HG02870 (cell line): ENCODE results near the gene ITPKC.

Source experiments
- ATAC-seq: cut with Tn5 transposase; IDR thresholded peaks from one replicate; pipeline ENCODE4 v1.9.1; 2021; ENCODE audit warnings: mild to moderate bottlenecking, moderate library complexity; ENCODE audit not compliant: unreplicated experiment

Gene ITPKC

DNA sequence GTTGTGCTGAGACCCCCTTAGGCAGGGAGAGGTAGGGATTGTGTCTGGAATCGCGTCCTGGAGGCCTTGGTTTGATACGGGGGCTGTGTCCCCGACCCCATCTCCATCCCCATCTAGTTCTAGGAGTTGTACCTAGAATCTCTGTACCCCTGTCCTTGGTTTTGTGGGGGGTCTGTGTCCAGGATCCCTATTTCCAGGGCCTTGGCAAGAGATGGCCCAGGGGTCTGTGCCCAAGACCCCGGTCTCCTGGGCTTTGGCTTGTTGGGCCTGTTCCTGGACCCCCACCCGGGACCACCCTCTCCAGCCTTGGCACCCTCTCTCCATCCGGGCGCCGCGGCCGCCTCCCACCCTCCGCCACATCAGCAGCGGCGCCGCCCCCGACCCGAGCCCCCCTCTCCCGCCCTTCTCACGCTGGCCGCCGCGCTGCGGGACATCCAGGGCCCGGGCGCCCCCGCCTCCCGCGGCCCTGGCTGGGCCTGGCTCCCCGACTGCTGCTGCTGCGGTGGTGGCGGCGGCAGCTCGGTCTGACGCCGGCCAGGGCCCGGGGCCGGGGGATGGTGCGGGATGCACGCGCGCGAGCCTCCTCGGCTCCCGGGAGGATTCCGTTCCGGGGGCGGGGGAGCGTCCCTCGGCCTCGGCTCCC, 26.7 kb upstream of the ITPKC start, which contains the start of gene NUMBL:
NUMBL (minus strand) TSS at position 602 of the 643 bp plus-strand sequence; CDS start at position 434, 168 bp downstream.
- ATAC-seq, result peak; percentile 12

DNA sequence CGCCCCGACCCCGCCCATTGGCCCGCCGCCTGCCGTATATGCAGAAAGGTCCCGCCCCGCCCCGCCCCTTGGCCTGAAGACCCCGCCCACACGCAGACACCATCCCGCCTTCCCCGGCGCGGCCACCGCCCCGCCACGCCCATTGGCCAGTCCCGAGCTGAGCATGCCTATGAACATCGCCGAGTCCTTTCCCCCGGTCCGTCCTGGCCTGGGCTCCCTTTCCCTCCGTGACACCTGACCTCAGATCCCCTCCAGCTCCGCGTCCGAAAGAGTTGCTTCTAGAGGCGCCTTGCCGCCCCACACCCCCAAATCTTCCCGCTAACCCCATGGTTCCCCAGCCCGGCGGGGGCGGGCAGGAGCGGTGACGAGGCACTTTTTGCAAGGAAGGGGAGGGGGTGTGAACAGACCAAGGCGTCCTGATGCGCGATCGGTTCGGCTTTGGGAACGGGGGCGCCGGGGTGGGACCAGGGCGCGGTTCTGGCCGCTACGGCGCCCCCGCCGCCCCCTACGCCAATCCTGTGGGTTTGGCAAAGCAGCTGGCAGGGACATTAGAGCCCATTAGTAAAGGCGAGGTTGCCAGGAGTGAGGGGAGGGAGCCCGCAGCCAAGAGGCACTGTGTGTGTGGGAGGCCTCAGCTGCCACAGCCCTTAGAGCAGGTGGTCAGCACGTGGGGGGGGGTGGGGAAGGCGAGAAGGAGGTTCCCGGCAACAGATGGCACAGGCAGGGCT, 26.1 kb upstream of the ITPKC start:
- ATAC-seq, result peak; percentile 38

DNA sequence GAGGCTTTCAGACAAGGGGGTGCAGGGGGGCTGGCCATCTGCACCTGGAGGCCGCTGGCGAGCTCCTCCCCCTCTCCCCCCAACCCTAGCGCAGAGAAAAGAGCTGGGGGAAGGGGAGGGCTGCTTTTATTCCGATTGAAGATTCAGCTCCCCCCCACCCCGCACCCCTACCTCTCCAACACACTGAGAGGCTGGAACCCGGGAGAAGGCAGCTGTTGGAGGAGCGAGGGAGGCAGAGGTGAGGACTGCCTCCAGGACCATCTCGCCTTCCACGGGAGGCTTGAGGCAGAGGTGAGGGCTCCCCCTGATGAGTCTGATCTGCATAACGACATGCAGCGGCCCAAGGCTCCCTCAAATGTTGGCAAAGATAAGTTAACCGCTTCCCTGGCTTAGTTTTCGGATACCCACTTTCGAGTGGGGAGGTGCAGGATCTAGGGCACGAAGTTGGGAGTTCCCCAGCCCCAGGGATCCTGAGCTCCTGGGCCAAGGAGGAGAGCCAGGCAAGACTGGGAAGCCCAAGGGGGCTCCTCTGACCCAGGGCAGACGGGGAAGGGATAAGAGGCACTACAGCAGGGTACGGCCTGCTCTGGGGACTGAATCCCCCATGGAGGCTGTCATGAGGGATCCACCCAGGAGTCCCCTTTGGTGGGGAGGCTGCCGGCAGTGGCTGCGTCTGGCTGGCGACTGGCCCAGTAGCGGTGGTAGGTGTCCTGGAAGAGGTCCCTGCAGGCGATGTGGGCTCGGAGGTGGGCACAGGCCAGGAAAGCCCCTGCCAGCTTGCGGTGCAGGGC, 25.3 kb upstream of the ITPKC start:
- no peak for ATAC-seq

DNA sequence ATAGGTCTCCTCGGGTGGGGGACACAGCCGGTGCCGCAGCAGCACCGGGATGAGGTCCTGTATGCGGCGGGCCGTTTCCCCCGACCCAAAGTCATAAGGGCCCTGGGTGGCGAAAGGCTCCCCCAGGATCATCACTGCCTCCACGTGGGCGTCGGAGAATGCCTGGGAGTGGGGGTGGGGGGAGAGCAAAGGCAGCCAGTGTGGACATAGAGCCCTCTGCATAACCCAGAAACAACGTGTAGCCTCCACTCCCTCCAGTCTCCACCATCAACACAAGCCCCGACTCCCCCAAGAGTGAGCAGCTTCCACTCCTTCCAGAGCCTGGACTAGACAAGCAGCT, 24.7 kb upstream of the ITPKC start:
- no peak for ATAC-seq

DNA sequence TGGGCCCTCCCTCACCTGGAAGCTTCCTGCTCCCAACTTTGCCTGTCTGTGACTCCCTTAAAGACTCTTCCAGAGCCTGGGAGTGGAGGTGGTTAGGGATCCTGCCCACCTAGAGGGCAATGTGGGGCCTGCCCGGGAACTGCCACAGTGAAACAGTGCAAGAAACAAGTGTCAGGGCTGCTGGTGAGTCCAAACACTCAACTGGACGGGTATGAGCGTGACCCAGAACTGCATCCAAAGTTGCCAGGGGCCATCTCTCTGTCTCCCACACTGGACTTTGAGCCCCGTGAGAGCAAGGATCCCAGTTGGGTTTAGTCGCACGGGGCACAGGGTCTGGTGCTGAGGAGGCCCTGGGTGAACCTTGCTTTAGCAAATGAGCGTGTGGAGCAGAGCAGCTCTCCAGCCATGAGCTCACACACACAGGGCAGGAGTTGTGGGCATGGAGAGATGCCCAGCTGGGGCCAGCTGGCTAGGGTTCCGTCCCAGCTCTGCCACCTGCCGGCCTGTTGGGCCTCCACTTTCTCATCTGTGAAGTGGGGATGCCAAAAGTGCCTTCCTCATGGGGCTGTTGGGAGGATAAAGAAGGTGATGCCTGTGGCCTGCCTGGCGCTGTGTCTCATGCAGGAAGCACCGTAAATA, 23.6 kb upstream of the ITPKC start:
- ATAC-seq, result no peak

DNA sequence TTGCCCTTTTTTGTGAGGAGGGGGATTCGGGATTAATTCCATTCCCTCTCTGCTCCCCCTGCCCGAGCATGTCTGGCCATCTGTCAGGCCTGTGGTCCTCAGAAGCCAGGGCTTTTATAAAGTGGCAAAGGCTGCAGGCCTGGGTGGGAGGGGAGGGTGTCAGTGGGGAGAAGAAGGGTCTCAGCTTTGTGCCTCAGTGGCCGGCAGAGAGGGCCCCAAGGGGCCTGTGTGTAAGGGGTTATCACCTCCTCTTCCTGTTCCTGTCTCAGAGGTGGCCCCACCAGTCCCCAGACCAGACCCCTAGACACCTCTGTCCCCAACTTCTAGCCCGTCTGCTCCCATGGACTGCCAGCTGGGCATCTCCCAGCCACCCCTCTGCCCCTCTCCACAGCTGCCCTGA, 23.0 kb upstream of the ITPKC start:
- ATAC-seq, result no peak

DNA sequence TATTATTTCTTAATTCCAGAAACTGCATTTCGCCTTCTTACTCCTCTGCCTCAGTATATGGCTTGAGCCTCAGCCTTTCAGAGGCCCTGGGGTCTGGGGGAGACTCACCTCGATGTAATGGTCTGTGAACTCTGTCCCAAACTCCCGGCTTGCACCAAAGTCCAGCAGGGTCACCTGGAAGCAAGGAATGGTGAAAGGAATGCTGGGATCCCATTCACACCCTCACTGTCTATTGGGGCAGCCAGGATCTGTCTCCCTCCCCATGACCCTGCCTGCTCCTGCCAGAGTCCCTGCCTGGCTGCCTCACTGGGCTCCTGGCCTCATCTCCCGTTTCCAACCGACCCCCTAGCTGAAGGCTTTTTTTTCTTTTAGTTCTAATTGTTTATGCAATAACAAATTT, 21.0 kb upstream of the ITPKC start:
- no peak for ATAC-seq

DNA sequence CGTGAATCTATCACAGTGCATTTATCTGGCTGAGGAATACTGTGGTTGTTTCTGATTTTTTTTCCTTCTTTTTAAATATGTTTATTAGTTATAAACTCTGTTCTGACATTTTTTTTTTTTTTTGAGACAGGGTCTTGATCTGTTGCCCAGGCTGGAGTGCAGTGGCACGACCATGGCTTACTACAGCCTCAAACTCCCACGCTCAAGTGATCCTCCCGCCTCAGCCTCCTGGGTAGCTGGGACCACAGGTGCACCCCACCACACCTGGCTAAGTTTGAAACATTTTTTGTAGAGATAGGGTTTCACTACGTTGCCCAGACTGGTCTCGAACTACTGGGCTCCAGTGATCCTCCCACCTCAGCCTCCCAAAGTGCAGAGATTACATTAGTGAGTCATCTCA, 19.9 kb upstream of the ITPKC start:
- ATAC-seq, result no peak

DNA sequence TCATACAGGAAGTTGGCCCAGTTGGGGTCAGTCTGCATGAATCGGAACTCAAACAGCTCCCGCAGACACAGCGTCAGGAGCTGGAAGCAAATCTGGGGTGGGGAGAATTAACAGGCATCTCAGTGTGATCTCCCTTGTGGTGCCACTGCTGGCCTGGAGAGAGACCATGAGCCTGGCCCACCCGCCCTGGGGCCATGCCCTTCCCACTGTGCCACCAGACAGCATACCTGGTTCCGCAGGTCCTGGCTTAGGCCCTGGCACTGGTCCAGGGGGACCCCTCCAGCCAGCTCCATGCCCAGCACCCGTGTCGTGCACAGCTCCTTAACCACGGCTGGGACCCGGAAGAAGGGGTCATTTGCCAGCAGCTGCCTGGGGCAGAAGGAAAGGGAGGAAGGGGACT, 16.8 kb upstream of the ITPKC start:
- ATAC-seq, result no peak

DNA sequence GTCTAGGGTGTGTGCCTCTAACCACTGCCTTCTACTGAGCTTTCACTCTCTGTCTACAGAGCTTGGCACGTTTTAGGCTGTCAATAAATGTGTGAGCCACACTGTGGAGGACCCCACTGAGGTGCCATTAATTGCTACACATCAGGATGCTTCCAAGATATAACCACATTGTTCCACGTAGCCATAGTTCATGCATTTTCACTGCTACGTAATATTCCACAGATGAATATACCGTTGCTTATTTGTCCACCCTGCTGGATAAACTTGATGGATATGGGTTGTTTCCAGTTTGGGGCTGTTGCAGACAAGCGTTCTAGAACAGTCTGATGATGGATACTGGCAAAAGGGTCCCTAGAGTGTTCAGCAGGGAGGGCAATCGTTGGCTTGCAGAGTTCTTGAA, 15.2 kb upstream of the ITPKC start:
- ATAC-seq, result no peak

DNA sequence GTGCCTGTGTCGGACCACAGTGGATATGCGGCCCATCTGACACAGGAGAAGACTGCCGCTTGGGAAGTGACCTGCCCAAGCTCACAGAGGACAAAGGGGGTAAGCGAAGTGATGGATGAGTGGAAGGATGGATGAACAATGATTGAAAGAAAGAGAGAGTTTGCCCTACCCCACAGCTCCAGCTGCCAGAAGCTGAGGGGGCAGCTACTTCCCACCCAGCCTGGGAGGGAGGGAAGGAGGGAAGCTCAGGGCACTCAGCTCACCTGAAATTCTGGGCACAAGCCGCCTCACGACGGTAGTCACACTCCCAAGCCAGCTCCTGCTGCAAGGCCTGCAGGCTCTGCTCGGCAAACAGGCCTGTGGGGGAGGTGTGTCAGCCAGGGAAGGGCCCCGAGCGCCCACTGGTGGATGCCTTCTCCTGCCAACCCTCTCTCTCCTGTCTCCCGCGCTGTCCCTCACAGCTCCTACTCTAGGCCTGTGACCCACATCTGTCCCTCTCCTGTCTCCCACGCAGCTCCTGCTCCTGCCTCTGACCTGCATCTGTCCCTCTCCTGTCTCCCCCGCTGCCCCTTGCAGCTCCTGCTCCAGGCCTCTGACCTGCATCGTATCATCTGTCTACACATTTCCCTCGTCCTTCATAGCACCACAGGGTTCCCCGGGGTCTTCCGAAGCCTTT, 14.4 kb upstream of the ITPKC start:
- ATAC-seq, result no peak

DNA sequence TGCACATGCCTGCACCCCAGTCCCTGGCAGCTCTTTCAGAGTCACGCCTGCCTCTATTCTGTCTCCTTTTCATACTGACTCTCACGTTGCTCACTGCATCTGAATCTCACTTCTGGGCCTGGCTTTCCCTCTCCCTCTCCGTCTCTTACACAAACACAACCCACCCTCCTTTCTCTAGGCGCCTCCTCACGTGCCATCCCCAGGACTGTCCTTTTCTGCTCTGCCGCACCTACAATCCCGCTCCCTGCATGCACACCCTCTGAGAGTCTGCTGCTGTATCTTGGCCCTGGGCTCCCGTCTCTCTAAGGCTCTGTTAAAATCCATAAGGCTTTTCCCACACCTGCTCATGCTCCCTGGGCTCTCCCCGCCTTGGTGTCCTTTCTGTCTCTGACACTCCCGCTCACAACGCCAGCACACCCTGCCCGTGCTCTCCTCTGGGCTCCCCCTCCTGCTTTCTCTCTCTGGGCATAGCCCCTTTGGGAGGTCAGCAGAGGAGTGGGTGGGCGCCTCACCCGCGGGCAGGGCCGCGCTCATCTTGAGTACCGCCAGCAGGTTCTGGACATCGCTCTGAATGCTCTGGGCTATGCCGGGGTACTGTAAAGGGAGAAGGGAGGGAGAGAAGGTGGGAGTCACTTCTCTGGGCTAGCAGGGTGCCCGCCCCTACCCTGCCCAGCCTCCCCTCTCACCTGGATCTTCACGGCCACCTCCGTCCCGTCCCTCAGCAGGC, 13.7 kb upstream of the ITPKC start:
- no peak for ATAC-seq

DNA sequence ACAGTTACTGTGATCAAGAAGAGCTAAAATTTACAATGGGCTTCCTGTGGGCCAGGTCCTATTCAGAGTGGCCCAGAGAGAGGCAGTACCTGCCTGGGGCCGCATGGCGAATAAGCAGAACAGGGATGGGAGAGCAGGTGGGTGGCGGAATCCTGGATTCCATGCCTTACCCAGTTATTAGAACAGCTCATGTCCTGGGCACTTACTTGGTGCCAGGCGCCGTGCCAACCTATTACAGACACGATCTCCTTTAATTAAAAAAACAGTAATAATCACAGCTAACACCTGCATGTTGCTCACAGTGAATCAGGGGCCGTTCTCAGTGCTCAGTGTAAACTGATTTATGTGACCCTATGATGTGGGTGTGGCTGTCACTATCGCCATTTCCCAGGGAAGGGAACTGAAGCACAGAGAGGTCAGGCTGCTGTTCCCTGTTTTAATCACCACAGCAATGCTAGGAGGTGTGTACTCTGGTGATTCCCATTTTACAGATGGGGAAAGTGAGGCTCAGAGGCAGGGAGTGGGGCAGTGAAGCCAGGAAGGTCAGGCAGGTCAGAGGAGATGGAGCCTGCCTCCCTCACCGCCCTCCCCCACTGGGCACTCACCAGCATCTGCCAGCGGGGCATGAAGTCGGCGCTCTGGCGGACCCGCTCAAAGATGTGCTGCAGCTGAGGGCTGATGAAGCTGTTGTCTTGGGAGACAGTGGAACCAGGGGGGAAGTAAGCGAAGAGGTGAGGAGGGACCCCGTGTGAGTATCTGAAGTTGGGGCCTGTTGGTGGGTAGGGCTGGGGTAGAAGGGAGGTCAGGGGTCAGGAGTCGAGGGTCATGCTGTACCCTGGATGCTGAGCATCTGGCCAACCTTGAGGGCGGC, 12.2 kb upstream of the ITPKC start:
- ATAC-seq, result no peak

DNA sequence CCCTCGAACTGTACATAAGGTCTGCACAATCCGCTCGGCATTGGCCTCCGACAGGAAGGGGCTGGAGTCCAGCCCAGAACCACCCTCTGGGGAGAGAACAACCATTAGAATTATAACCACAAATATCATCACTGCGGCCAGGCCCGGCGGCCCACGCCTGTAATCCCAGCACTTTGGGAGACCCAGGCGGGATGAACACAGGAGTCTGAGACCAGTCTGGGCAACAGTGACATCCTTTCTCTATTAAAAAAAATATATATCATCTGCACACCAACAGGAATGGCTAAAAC, 11.6 kb upstream of the ITPKC start:
- no peak for ATAC-seq

DNA sequence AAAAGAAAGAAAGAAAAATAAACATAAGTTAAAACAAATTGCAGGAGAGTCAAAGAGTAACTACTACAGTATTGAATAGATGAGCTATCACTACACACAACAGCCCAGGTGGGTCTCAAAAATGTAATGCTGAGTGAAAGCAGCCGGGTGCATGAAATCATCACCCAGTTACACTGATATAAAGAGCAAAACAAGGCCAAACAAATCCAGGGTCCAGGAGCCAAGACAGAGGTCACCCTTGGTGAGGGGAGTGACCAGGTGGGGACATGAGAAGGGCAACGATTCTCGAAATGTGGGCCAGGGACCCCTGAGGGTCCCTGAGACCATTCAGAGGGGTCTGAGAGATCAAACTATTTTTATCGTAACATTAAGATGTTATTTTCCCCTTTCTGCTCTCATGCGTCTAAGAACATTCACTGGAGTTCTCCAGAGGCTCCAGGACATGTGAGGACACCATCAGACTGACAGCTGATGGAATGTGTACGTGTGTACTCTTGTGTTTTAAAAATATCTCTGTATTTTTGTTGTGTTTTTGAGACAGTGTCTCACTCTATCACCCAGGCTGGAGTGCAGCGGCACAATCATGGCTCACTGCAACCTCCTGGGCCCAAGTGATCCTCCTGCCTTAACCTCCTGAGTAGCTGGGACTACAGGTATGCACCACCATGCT, 10.8 kb upstream of the ITPKC start:
- ATAC-seq, result no peak

DNA sequence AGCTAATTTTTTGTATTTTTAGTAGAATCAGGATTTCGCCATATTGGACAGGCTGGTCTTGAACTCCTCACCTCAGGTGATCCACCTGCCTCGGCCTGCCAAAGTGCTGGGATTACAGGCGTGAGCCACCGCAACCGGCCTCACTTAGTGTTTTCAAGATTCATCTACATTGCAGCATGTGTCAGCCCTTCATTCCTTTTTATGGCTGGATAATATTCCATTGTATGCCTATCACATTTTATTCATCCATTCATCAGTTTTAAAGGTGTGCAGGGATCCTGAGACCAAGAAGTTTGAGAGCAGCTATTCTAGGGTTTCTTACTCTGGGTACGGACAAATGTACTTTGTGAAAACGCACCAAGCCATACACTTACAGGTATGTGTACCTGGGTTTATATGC, 9.3 kb upstream of the ITPKC start:
- no peak for ATAC-seq

DNA sequence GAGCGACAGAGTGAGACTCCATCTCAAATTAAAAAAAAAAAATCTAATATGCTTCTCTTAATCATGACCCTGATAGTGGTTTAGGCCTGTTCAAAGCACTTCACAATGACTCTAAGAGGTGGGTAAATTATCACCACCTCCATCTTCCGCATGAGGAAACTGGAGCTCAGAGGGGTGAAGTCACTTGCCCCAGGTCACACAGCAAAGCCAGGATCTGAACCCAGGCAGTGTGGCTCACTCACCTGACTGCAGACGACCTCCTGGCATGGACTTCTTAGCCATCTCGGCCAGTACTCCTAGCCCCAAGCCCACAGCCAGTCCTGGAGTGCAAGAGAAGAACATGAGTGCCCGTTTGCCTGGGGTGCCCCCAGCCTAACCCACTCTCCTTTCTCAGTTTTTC, 7.1 kb upstream of the ITPKC start:
- no peak for ATAC-seq

DNA sequence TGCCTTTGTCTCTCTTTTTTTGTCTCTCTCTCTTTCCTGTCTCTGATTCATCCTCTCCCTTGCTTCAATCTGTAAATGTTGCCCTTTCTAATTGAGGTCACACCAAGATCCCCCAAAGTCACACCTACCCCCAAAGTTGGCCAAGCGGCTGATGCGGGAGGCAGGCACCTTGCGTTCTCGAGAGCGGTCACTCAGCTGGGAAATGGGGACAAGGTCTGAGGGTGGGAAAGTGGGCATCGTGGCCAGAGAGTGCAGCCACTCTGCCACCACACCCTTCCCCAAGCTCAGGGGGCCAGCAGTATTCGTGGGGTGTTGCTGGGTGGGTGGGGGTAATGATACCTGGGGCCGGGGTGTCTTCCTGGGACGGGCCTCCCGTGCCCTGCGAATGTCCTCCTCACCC, 3.0 kb upstream of the ITPKC start:
- ATAC-seq, result no peak
